Measurements from ENCODE around the gene MYBBP1A. TPM values are rescaled to one million over a fixed set of nuclear protein-coding genes. Genes with fewer than 3 reads are reported as not detected.

The MYBBP1A gene
- polyA plus RNA-seq, 10 donors, result 25.9 to 41.9 (median 31.3) TPM

DNA sequence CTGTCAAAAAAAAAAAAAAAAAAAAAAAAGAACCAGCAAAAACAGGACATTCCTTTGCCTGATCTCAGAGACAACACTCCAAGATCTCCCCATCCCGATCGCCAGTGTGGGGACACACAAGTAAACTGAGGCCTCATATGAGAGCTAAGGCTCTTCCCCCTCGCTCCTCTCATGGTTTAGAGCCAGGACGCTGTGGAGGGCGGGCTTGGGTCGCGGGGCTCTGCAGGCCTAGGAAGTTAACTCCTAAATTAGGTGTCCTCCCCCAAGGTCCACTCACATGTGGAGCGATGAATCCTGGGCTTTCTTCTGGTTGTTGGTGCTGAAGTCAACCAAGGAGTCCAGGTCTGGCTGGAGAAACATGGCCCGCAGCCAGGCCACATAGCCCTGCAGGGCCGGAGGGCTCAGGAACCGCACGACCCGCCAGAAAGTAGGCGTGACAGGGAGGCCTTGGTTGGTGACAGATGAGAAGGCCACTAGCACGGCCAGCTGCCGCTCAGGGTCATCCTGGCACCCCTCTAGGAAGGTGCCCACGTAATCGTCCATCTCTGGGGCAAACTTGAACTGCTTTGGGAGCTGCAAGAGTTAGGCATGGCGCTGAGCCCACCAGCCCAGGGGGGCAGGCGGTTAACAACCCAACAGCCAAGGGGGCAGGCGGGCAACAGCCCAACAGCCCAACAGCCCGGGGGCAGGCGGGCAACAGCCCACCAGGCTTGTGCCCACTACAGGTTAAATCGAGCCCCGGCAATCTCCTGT, 5.2 kb downstream of the MYBBP1A start:
- DNase-seq, result no peak

DNA sequence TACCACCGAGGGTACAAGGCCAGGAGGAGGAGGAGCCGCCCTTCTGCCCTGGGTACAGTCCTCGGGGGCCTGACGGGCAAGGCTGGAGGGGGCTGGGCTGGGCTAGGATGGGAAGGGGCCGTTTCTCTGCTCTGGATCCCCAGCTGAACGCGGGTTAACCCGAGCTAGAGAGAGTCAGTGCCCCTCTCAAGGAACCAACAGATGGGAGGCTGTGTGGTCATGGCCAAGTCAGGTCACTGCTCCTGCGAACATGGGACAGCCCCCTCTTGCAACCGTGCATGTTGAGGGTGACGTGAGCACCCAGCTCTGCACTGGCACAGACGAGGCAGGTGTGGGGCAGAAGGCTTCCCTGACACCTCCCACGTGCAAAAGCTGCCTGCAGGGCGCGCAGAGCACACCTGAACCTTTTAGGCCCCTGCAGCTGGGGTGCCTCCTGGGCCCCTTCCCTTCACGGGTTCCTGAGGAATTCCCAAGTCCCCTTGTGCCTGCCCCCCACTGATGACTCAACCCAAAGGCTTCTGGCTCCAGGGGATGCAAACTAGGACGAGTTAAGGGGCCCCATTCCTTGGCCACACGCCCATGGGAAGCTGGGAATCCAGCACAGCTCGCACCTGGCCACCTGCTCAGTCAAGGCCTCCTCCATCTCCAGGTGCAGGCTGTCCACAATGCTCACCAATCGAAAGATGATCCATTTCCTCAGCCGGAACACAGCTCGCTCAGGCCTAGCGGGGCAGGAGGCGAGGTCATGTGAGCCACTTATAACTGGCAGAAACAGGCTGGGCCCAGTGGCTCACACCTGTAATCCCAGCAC, 6.3 kb downstream of the MYBBP1A start:
- DNase-seq, result no peak

DNA sequence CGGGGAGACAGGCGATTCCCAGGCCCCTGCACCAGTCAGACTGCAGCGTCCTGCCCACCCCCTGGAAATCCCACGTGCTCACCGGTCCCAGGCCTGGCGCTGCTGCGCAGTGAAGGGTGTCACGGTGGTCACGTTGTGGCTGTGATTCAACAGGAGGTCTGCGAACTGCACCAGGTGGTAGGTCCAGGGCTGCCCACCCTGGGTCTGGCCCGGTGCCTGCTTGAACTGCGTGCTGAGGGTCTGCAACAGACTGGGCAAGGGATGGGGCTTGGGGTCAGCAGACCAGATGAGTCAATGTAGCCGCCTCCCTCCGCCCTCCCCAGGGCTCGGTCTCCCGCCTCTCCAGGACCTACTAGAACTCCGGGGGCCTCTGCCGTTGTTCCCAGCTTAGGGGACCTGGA, 7.1 kb downstream of the MYBBP1A start:
- no peak for DNase-seq

DNA sequence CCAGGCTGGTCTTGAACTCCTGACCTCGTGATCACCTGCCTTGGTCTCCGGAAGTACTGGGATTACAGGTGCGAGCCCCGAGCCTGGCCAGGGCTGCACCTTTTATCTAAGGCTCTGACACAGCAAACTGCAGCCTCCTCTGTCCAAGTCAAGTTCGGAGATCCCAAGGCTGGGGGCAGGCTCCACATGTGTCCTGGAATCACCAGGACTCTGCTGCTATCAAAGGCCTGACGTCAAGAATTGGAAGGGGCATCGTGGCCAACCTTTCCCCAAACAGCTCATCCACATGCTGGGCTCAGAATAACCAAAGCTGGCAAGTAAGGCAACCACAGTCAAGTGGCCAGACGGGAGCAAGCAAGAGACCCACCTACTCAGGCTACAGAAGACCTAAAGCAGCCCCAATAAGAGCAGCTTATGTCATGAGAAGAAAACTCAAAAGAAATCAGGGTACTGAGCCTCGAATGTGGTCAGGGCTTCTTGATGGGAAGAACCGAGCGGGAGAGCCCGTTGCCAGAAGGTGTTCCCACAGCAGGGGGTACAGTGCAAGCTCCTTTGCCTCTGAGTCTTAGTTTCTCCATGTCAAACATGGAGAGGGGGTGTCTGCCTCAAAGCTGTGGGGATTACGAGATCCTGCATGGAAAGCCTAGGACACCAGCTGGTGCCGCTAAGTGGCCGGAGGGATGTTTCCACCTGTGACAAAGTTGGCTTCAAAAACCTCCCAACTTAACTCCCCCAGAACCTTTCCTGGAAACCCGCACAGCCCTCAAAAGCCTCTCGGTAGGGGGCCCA, 7.9 kb downstream of the MYBBP1A start:
- DNase-seq, result no peak

DNA sequence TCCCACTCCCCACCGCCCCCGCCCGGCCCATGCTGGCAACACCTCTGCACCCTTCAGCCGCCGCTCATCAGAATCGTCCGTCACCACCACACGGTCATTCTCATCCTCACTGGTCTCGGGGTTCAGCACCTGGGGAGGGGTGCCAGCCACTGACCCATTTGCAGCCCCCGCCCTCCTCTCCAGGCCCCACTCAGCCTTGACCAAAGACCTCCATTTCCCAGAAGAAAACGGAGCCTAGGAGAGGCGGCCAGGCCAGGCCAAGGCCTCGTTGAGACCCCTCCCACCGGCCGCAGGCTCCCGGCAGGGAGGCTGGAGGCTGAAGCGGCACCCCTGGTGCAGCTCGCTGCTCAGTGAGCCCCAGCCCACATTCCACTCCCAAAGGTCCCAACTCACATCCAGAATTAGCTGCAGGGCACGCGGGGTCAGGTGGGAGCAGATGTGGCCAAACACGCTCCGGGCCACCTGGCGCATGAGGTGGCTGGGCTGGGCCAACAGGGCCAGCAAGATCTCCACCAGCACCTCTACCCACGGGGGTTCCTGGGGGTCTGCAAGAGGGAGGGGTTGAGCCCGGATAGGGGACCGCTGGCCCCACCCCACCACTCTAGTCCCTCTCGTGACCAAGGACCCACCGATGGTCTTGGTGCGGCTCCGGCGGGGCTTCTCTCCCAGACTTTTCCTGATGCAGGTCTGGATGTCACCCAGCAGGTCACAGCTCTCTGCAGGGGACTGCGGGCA, 9.8 kb downstream of the MYBBP1A start:
- no peak for DNase-seq

DNA sequence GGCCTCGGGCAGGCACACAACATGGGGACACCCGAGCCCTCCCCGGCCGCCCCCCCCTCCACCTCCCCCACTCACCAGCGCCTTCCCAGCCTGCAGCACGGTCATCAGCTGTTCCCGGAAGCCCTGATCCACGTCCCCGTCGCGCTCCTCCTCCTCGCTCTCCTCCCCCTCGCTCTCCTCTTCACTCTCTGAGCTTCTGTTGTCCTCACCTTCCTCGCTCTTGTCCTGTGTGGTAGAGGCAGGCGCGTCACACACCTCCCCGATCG, 10.3 kb downstream of the MYBBP1A start:
- DNase-seq, result no peak

DNA sequence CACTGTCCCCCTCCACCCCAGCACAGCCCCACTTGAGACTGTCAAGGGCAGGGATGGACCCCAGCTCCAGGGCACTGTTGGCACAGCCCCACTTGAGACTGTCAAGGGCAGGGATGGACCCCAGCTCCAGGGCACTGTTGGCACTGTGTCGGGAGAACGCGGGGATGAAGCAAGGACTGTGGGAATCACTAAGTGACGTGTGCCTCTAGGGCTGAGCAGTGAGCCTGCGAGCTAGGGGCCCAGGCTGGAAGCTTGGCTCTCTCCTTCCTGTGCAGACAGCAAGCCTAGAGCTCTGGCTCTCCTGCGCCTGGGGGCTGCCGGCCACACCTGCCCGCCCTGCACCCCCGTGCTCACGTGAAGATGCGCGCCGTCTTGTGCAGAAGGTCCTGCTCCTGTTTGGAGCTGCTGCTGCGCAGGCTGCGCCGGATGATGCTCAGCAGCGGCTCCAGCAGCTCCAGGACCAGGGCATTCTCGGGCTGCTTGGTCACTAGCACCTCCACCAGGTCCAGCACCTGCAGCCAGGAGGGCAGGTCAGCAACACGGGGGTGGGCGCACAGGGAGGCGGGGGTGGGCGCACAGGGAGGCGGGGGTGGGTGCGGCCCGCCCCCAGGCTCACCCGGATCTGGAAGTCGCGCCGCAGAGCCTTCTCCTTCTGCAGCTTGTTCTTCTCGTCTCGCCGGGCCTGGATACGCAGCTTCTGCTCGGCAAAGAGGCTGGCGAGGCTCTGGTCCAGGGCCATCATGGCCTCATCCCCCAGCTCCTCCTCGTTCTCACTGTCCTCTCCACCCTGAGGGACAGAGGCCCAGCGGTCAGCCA, 10.8 kb downstream of the MYBBP1A start:
- no peak for DNase-seq

DNA sequence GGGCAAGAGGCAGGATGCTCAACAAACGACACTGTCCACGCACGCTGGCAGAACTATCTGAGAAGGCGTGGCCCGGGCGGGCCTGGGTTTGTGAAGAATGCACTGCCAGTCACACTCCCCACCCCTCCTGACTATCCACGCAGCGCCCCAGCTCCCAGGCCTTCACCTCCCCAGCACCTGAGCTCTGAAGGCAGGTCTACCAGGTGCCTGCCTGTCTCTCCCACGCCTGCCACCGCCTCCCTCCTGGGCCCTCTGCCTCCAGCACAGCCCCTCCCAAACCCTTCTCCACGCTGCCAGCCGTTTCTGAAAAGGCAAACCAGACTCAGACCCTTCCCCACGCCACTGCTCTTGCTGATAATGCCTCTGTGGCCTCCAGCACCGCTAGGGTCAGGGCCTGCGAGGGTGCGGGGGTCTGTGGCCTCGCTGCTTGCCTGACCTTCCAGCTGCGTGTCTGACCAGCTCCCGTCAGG, 11.6 kb downstream of the MYBBP1A start:
- DNase-seq, result no peak

DNA sequence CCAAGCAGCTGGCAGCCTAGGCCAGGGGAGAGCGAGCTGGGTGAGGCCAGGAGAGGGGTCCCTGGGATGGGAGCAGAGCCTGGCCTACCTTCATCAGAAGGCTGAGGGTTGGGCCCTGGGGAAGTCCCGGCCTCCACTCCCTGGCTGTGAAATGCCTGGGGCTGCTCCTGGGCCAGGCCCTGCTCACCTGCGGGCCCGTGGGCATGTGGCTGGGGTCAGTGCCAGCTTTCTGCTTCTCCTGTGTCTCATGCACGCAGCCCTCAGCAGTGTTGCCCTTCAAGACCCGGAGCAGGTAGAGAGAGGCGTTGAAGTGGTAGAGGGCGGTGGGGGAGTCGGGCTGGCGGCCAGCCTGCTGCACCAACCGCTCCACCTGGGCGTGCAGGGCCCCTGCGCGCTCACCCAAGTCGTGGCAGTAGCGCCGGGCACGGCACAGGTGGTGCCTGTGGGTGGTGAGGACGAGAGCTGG, 12.4 kb downstream of the MYBBP1A start:
- DNase-seq, result no peak

DNA sequence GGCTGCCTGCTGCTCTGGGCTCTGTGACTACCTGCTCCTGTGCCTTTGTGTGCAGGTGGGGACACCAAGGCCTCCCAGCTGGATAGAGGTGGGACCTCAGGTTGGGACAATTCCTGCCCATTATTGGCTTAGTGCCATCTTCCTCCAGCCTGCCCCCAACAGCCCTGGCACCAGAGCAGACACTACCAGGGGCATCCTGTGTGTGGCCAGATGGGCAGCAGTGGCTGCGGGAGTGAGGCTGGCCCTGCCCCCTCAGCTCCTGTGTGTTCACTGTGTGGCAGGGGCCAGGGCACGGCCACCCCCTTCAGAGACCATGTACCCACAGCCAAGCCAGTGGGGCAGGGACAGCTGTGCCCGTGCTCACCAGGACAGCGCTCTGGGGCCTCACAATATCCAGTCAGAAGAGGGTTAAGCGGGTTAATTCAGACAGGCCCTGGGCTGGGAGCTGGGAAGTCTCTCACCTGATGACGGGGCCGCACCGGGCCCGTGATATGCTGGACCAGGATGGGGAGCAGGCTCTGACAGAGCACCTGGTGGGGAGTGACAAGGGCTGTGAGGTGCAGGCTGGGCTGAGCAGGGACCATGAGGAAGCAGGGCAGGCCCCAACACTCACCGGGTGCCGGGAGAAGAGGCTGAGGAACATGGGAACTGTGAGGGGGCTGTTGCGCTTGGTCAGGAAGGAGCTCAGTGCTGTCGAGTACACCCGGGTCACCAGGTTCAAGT, 13.0 kb downstream of the MYBBP1A start:
- no peak for DNase-seq

DNA sequence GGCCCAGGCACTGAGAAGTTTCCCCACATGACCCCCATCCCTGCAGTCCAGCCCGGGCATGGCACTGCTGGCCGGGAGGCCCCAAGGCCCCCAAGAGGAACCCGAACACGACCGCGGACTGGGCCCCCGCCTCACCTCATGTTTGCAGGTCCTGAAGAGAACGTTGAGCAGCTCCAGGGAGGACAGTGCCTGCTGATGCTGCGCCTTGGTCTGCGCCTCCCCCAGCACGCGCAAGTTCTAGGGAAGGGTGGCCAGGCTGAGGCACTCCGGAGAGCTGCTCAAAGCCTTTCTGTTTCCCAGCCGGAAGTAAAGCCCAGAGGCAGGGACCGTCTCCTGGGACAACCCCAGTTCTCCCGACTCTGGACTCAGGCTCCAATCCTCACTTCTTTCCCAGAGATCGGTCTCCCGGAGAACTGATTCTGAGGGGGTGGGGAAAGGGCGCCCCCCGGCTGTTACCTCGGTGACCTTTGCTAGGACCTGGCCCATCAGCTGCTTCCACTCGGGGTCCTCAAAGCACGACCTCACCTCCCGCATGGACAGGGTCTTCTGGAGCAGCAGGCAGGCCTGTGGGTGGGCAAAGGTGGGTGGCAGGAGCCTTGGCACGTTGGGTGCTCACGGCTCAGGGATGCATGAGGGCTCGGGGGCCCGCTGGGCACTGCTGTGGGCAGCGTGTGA, 13.7 kb downstream of the MYBBP1A start:
- DNase-seq, result no peak

DNA sequence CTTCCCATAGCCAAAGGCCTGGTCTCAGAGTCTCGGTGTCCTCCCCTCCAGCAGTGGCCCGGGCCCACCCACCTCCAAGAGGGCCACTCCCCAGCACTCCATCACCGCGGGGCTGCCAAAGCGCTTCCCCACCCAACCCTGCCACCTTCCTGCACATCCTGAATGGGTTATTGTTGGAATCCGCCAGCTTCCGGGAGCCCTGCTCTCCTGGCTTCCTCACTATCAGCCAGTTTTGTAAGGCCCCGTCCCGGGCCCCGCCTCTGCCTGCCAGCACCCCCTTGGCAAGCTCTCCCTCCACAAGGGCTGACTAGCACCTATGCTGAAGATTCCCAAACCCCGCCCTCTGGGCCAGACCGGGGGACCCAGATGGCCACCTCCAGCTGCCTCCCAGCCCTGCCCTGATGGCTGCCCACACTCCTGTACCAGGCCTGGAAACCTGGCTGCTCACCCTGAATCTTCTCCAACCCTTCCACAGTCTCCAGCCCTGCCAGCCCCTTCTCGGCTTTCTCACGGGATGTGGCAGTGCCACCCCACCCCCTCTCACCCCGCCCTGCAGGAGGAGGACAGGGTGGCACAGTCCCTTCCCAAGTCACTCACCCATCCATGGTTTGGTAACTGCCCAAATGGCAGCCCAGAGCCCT, 14.4 kb downstream of the MYBBP1A start:
- no peak for DNase-seq

DNA sequence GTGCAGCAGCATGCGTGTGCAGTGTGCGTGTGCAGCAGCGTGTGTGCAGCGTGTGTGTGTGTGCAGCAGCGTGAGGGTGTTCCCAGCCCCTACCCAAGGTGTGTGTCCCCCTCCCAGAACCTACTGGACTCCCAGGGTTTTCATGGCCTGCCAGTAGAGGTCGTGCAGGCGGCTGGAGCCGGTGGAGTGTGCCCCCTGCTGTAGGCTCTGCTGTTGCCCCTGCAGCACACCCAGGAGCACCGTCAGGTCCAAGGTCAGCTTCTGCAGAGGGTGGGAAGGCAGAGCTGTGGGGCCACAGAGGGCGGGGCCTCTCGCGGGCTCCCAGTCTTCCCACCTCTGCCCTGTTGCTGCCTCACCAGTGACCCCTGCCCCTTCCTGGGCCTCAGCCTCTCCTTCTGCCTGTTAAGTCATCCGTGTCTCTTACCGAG, 14.9 kb downstream of the MYBBP1A start:
- no peak for DNase-seq

DNA sequence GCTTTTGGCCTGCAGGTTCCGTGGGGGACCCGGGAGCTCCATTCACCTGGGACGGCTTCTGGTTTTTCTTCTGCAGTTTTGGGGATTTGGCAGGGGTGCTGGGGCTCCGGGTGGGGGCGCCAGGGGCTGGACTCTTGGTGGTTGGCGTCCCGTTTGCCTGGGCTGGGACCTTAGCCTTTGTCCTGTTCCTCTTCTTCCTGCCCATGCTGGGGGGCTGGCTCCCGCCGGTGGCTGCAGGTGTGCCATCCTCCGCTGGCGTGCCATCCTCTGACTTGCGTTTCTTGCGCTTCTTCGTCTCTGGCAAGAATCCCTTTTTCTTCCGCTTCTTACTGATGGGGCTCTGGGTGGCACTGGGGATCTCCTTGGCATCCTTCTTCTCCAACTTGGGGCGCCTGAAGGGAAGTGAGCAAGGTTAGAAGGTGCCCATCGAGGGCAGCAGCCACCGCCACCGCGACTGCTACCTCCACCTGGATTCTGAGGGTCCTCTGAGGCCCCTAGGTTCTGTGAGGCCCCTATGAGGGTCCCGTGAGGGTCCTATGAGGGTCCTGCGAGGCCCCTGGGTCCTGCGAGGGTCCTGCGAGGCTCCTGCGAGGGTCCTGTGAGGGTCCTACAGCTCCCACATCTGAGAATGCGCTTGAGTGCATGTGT, 15.5 kb downstream of the MYBBP1A start:
- DNase-seq, result no peak

DNA sequence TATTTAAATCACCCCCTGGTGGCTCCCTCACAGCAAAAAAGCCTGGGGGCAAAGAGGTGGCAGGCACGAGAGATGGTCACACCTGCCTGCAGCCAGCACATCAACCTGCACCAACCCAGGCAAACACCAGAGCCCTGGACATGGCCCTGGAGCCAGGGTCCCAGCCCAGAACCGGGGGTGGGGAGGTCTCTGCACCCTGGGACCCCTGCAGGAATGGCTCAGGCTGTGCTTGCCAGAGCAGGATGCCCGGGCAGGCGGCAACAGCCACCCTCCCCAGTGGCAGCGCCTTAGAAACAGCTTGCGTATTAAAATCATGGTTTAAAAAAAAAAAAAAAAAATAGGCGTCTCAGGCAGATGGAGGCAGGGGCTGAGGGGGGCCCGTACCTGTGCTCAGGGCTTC, 16.2 kb downstream of the MYBBP1A start:
- no peak for DNase-seq

DNA sequence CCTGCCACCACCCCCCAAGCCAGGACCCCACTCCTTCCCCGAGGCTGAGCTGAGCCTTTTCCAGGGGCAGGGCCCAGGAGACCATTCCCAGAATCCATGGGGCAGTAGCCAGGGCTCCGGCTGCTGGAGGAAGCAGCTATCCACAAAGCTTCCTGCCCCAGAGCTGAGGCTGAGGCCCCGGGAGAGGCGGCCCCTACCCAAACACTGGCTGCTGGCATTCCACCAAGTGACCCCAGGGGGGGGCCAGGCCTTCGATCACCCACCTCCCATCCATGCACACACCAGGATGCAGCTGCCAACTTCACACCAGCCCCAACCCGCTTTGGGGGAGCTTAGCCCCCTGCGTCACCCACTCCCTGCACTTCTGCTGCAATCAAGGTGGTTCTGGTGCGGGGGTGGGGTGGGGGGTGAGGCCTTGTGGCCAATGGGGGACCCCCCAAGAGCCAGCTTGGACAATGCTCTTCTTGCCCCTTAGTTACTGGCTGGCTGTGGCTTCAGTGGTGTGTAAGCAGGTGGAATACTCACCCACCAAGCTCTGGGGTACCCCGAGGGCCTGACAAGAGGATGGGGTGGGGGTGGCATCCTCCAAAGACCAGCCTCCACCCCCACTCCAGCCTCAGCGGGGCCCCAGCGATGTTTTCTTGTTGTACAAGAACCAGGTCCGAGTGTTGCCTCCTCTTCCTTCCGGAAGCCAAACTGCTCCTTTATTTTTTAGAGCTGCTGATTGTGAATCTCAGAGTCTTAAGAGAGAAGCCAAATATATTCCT, 16.8 kb downstream of the MYBBP1A start:
- DNase-seq, result no peak

DNA sequence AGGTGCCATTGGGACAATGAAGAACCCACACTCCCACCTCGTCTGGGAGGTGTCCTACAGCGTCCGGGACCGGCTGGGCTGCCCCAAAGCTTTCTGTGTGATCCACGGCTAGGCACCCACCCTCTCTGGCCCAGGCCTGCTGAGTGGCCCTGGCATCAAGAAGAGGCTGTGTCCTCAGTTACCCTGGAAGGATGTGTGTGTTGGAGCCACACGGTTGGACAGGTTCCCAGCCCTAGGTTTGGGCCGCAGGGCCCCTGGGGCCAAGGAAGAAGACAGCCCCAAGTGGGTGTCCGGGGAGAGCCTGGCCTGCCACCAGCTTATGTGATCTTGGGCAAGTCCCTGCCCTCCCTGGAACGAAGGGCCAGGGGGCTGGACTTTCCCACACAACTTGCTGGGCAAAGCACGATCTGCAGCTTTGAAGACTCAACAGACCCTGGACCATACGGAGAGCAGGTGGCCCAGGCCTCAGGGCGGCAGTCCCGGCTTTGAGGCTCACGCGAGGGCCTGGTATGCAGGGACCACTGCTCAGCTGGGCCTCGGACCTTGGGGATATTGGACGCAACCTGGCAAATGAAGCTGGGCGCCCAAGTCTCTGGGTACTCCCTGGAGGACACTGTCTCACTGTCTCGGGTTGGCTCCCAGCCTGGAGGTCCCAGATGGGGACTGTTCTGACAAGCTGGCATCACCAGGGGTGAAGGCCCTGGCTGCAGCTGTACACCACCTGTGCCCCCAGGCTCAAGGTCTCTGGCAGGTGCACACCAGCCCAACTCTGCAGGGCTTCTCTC, 17.5 kb downstream of the MYBBP1A start:
- DNase-seq, result no peak
